Astrocyte (in vitro differentiated cells and primary cell): ENCODE measurements around the gene COX15.

Experiments used
- CTCF ChIP-seq: IDR thresholded peaks from 2 replicates; pipeline ENCODE4 v1.5.1; 2011; ENCODE audit warnings: low read depth, mild to moderate bottlenecking, inconsistent platforms, low read length, moderate library complexity; ENCODE audit not compliant: insufficient read depth
- EZH2 ChIP-seq: IDR thresholded peaks from 2 replicates; pipeline ENCODE4 v1.6.1; 2012; ENCODE audit warnings: mild to moderate bottlenecking, low read length, inconsistent platforms; ENCODE audit not compliant: insufficient read depth

- TF ChIP-seq EZH2: no peak
- no peak for TF ChIP-seq CTCF
Measured at GRCh38 chr10:99766302-99766681, 34.4 kb upstream of the COX15 start.
